ENCODE data around the gene CBFA2T3. TPM values are rescaled to one million over a fixed set of nuclear protein-coding genes. Genes with fewer than 3 reads are reported as not detected.

Gene CBFA2T3
- total RNA-seq, 2 experiments from 2014 or later = 0.21 TPM; not detected in 1

DNA sequence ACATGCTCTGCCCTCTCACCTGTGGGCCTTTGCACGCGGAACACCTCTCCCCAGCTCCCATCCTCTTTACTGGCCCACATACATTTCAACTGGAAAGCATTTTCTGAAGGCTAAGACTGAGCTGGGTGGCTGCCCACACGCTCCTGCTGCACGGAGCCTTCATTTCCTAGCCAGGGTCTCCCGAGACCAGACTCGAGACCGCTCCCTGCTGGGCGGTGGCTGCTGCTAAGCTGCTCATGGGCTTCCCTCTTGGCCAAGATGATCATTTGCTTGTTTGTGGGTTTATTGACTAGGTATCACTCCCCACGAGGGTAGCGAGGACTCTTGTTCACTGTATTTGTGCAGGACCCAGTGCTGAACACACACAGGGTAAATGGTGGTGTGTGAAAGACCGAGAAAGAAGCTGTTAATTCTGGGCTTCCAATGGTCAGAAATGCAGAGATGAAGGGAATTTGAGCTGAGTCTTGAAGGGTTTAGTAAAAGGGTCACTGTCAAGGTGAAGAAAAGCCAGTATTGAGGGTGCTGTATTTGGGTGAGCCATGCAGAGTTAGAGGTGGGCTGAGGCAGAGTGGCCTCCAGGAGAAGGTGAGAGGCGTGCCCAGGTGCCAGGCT, 119.2 kb downstream of the CBFA2T3 start:
- Mint-ChIP-seq H3K27ac (peak overlapping the region; percentile 91), H3K9me3 (ENCODE audit: low read depth) (no peaks in the 10 kb centered on the region), H3K4me1 (peaks cover 30% of the 10 kb centered on the region), H3K27me3 (no peaks in the 10 kb centered on the region), H3K4me3 (peak overlapping the region; percentile 94), H3K36me3 (peaks cover 1% of the 10 kb centered on the region)
- peak; percentile 67 for ATAC-seq
- DNase-seq = peak; percentile 86
- CTCF ChIA-PET = interaction anchor here (0.6 to 2.7 kb wide), 26 partner anchors 8 to 360 kb away, joined by 3 to 66 read pairs (median 4); partner anchors contain the start of genes APRT, CDH15, CDT1 and PABPN1L

DNA sequence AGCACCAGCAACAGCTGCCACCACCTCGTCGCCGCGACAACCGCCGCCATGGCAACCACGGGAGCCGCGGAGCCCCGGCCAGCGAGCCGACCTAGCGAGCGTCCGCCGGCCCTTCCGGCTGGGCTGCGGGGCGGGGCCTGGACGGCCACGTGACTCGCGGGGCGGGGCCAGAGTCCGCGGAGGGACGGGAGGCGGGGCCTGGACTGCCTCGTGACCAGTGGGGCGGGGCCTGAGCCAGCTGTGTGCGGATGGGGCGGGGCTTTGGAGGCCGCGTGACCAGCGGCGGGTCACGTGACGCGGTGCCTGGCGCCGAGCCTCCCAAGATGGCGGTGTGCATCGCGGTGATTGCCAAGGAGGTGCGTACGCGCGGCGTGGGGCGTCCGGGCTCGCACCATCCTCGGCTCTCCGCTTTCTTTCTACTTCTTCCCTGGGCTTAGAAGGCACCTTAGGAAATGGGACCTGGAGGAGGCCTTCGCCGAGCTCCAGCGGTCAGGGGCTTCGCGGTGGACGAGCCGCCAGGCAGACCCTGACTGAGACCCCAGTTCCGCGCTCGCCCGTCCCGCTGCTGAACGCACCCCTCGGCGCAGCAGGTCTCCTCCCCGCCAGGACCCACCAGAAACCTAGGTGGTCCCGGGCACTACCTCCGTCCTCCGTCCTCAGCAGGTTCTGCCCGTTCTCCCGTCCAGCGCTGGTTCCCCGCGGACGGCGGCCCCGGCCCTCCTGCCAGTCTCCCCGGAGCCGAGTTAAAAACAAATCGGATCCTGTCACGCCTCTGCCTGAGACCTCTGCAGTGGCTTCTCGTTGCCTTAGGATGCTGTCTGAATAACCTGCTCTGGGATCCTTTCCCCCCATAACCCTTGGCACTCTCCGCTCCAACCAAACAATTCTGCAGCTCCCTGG, 119.9 kb downstream of the CBFA2T3 start, which contains the start of the genes GALNS and TRAPPC2L:
GALNS (minus strand) TSS at position 120 of the 900 bp plus-strand sequence; CDS start at position 50, 70 bp downstream.
TRAPPC2L (plus strand) TSS at position 300 of the 900 bp plus-strand sequence; CDS start at position 324, 24 bp downstream.
- DNase-seq (peak; percentile 99), ATAC-seq (peak; percentile 86)
- Mint-ChIP-seq H3K27ac (peak within 1 kb of the TSS; percentile 91), H3K36me3 (peaks cover 1% of the 10 kb centered on the region), H3K27me3 (no peaks in the 10 kb centered on the region), H3K4me3 (peak within 1 kb of the TSS; percentile 94), H3K4me1 (peaks cover 30% of the 10 kb centered on the region), H3K9me3 (ENCODE audit: low read depth) (no peaks in the 10 kb centered on the region)
- CTCF ChIA-PET = interaction anchor here (0.7 to 2.7 kb wide), 24 partner anchors 8 to 361 kb away, joined by 3 to 66 read pairs (median 4); partner anchors contain the start of genes APRT, CDH15, CDT1 and PABPN1L

DNA sequence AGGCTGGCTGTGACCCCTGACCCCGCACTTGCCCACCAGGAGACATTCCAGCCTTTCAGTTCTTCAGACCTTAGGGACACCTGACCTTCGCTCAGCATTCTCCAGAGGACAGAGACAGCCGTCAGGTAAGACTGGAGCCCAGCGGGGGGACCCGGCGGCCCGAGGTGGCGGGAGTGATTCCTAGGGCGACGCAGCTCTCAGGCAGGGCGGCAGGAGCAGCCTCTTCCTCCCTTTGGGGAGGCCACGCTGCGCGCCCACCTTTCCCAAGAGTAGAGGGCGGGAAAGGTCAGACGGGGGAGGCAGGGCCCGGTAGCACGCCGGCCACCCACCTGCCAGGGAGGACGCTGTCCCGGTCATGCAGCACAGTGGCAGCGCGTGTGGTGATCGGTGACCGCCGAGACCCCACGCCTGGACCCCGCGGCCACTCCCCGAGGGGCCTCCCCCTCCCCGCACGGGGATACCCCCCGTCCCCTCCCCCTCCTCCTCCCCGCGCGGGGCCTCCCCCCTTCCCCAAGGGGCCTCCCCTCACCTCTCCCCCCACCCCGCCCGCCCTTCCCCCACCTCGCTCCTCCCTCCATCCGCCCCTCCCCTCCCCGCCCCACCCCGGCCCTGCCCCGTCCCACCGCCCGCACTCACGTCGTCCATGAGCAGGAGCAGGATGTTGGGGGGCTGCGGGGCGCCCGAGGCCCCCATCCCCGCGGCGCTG, 120.7 kb downstream of the CBFA2T3 start:
- Mint-ChIP-seq H3K4me1 (peaks cover 30% of the 10 kb centered on the region), H3K27ac (peak overlapping the region; percentile 19), H3K27me3 (no peaks in the 10 kb centered on the region), H3K9me3 (ENCODE audit: low read depth) (no peaks in the 10 kb centered on the region), H3K36me3 (peaks cover 1% of the 10 kb centered on the region), H3K4me3 (peak overlapping the region; percentile 94)
- ATAC-seq (no peak), DNase-seq (no peak)
- CTCF ChIA-PET = interaction anchor here (1.4 to 2.7 kb wide), 8 partner anchors 10 to 361 kb away, joined by 3 to 66 read pairs (median 7); partner anchors contain the start of genes APRT and ZNF778

DNA sequence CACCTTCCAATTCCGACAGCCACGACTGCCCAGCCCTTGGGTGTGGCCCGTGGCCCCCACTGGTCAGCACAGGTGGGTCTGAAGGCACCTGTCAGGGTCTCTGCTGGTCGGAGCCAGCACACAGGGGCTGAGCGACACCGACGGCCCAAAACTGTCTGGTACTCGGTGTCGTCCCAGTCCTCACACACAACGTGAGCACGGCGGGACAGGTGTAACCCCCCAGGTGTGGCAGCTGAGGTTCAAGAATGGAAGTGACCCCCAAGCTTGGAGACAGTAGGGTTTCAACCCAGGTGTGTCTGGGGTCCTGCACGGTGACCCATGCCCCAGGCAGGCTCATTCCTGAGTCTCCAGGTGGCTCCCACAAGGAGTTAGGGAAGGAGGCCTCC, 121.3 kb downstream of the CBFA2T3 start:
- Mint-ChIP-seq H3K4me3 (peak overlapping the region; percentile 65), H3K9me3 (ENCODE audit: low read depth) (no peaks in the 10 kb centered on the region), H3K27me3 (no peaks in the 10 kb centered on the region), H3K4me1 (peaks cover 30% of the 10 kb centered on the region), H3K27ac (peak overlapping the region; percentile 19), H3K36me3 (peaks cover 1% of the 10 kb centered on the region)
- no peak for ATAC-seq
- CTCF ChIA-PET = no interaction called here
- no peak for DNase-seq

DNA sequence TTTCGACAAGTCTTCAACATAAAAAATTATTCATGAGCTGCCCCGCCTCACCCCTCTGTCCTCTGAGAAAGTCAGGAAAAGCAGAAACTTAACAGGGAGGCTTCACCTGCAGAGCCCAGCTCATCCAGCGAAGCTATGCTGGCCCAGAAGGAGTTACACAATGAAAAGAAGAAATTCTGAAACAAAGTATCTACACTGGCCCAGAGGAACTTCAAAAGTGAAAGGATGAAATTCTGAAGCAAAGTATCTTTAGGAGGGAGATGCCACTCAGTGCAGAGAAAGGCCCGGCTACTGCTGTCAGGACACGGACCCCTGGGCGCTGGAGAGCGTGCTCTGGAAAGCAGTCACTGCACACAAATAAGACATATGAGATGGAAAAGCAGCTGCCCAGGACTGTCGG, 121.8 kb downstream of the CBFA2T3 start:
- Mint-ChIP-seq H3K27ac (peak overlapping the region; percentile 8), H3K36me3 (peaks cover 1% of the 10 kb centered on the region), H3K4me1 (peaks cover 30% of the 10 kb centered on the region), H3K27me3 (no peaks in the 10 kb centered on the region), H3K4me3 (peak overlapping the region; percentile 59), H3K9me3 (ENCODE audit: low read depth) (no peaks in the 10 kb centered on the region)
- ATAC-seq = no peak
- CTCF ChIA-PET = no interaction called here
- DNase-seq = no peak

DNA sequence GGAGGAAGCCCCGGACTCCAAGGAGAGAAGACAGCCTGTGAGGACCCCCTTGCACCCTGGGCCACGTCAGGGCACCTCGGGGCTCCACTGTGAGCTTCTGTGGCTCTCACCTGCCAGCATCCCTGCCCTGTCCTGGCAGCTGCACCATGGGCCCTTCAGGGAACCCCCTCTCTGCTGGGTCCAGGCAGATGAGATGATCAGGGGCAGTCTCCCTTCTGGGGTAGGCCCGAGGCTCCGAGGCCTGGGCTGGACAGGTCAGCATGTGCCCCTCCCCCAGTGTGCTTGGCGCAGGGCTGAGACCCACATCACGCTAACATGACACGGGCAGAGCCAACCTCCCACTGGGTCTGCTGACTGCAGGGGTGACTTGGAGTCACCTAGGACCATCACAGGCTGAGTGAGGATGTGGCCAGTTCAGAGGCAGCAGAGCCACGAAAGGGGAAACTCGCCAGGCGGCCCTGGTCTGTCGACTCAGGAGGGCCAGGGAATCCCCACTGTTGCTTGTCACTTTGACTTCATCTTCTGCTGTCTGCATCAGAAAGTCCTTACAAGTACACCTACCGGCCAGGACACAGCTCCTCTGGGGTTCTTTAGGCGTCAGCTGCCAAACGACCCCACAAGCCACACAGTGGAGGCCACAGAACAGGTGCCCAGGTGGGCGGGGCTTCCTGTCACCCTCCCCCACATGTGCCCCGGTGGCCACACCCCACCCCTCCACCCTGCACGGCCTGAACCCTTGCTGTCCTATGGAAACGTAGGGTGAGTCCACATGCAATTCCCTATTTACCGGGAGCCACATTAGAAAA, 122.5 kb downstream of the CBFA2T3 start:
- no peak overlapping the region for H3K4me3 Mint-ChIP-seq

DNA sequence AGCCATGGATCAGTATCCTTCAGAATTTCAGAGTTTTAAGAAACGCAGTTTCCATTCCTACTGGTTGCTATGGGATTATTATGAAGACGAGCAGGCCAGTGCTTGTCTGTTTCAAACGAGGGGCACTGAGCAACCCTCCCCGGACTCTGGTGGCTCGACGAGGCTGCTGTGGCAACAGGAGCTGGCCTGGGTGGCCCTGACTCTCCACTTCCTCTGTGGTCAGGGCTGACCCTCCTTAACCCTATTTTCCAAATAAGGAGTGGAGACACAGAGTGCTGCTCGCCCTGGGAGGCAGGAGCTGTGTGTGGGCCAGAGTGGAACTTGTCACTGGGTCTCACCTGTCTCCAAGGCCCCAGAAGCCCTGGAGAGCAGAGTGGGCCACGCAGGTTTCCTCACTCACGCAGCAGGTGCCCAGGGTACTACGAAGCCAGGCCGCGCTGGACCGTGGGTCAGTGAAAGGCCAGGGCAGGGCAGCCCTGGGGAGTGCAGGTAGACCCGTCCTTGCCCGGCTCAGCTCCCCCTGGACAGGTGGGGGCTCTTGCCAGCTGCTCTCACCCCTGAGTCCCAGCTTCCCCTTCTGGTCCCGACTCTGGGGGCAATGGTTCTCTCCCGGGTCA, 123.6 kb downstream of the CBFA2T3 start:
- ATAC-seq (no peak), DNase-seq (no peak)
- Mint-ChIP-seq H3K9me3 (ENCODE audit: low read depth) (no peaks in the 10 kb centered on the region), H3K36me3 (peaks cover 1% of the 10 kb centered on the region), H3K4me1 (peaks cover 27% of the 10 kb centered on the region), H3K4me3 (no peak overlapping the region), H3K27me3 (no peaks in the 10 kb centered on the region), H3K27ac (no peak overlapping the region)
- CTCF ChIA-PET = interaction anchor here (1.2 kb wide), 1 partner anchor 73 kb away, joined by 3 read pairs; no protein-coding TSS in a partner anchor

More for the DNA sequence above, 122.5 kb downstream of the CBFA2T3 start:
- DNase-seq = peak; percentile 55
- Mint-ChIP-seq H3K9me3 (ENCODE audit: low read depth) (no peaks in the 10 kb centered on the region), H3K4me1 (peaks cover 30% of the 10 kb centered on the region), H3K27ac (no peak overlapping the region), H3K27me3 (no peaks in the 10 kb centered on the region), H3K36me3 (peaks cover 1% of the 10 kb centered on the region)
- CTCF ChIA-PET = no interaction called here
- no peak for ATAC-seq

DNA sequence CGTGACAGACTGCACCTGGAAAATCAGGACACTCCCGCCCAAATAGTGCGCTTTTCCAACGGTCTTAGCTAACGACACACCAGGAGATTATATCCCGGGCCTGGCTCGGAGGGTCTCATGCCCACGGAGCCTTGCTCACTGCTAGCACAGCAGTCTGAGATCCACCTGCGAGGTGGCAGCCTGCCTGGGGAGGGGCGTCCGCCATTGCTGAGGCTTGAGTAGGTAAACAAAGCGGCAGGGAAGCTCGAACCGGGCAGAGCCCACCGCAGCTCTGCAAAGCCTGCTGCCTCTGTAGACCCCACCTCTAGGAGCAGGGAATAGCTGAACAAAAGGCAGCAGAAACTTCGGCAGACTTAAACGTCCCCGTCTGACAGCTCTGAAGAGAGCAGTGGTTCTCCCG, 125.4 kb downstream of the CBFA2T3 start:
- CTCF ChIA-PET = interaction anchor here (1.9 kb wide), 1 partner anchor 114 kb away, joined by 7 read pairs; no protein-coding TSS in a partner anchor
- Mint-ChIP-seq H3K4me1 (peaks cover 21% of the 10 kb centered on the region), H3K27me3 (no peaks in the 10 kb centered on the region), H3K4me3 (no peak overlapping the region), H3K9me3 (ENCODE audit: low read depth) (no peaks in the 10 kb centered on the region), H3K27ac (no peak overlapping the region), H3K36me3 (no peaks in the 10 kb centered on the region)
- no peak for DNase-seq
- no peak for ATAC-seq

DNA sequence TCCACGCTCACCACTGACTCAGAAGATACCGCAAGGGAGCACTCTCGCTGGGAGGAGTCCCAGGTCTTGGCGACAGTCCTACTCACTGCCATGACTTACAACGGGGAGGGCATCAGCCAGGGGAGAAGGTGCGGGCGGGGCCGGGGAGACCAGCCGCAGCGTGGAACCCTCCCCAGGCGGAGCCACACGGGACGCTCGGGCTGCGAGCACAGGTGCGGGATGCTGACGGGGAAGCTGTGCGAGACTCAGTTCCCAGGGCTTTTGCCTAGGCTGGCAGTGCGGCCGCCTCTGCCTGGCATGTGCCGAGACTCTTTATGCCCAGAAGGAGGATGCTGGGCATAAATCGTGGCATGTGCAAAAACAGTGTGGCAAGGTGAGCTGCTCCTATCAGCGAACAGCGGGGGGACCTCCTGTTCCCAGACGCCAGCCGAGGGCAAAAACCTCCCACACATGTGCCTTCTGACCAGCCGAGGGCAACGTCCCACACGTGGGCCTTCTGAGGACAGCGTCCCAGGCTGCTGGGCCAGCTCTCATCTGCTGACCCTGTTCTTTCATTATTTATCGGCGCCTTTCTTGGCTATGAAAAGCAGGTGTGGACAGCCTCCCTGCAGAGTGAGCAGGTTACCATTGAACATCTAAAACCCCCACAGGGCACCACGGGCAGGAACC, 126.3 kb downstream of the CBFA2T3 start:
- Mint-ChIP-seq H3K9me3 (ENCODE audit: low read depth) (no peaks in the 10 kb centered on the region), H3K27ac (no peak overlapping the region), H3K27me3 (no peaks in the 10 kb centered on the region), H3K4me1 (peaks cover 16% of the 10 kb centered on the region), H3K4me3 (no peak overlapping the region), H3K36me3 (no peaks in the 10 kb centered on the region)
- CTCF ChIA-PET = interaction anchor here (1.9 kb wide), 1 partner anchor 113 kb away, joined by 7 read pairs; no protein-coding TSS in a partner anchor
- ATAC-seq (no peak), DNase-seq (no peak)

DNA sequence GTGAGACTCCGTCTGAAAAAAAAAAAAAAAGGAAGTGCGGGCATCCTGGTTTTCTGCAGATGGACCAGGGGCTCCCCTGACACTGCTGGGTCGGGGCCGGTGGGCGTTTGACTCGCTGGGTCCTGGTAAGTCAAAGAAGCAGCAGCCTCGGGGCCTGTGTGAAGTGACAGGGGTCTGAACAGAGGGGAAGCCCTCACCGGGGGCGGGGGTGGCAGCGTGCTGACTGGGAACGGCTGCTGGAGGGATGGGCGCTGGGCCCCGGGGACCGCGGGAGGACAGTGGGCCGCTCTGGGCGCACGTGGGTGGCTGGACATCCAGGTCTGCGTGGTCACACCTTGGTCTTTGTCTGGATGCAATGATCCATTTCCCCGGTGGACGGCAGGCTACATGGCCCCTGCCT, 128.4 kb downstream of the CBFA2T3 start:
- Mint-ChIP-seq H3K4me1 (no peaks in the 10 kb centered on the region), H3K36me3 (no peaks in the 10 kb centered on the region), H3K27ac (no peak overlapping the region), H3K4me3 (no peak overlapping the region), H3K27me3 (no peaks in the 10 kb centered on the region), H3K9me3 (ENCODE audit: low read depth) (no peaks in the 10 kb centered on the region)
- no peak for ATAC-seq
- CTCF ChIA-PET = interaction anchor here (0.9 to 1.1 kb wide), 1 partner anchor 9 kb away, joined by 3 read pairs; no protein-coding TSS in a partner anchor
- DNase-seq = no peak

DNA sequence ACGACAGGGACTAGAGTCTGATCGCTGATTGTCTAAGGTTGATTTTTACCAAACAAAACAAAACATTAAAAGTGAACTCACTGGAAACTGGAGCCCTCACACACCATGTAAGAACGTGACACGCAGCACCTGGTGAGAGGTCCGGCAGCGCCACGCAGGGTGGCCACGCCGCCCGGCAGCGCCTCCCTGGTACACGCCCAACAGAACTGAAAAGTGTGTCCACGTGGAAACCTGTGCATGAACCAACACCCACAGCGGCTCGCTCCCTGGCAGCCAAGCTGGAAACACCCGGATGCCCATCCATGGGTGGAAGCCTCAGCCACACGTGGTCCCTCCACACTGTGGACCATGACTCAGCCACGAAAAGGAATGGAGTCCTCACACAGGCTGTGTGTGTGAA, 129.4 kb downstream of the CBFA2T3 start:
- Mint-ChIP-seq H3K36me3 (no peaks in the 10 kb centered on the region), H3K9me3 (ENCODE audit: low read depth) (no peaks in the 10 kb centered on the region), H3K4me1 (no peaks in the 10 kb centered on the region), H3K4me3 (no peak overlapping the region), H3K27ac (no peak overlapping the region), H3K27me3 (no peaks in the 10 kb centered on the region)
- DNase-seq (no peak), ATAC-seq (no peak)
- CTCF ChIA-PET = interaction anchor here (0.9 kb wide), 1 partner anchor 10 kb away, joined by 3 read pairs; no protein-coding TSS in a partner anchor
